Fibroblast of skin of abdomen (primary cell): ENCODE data around the gene HMGB4. TPM values are rescaled to one million over a fixed set of nuclear protein-coding genes. Genes with fewer than 3 reads are reported as not detected.
A peak's percentile ranks its signal among the peaks of the same experiment; 100 is the strongest.

Source experiments
- DNase-seq: peaks from one replicate; pipeline ENCODE4 v3.0.0-alpha.2; 2013
- polyA plus RNA-seq, 2 experiments: library from polyadenylated mRNA; unstranded; fragments of 120-200 nt; gene quantifications; one replicate each; pipeline ENCODE4 v1.2.1, GENCODE V29; 2013; ENCODE audit not compliant: insufficient read length in 2 of 2

Gene HMGB4, protein sequence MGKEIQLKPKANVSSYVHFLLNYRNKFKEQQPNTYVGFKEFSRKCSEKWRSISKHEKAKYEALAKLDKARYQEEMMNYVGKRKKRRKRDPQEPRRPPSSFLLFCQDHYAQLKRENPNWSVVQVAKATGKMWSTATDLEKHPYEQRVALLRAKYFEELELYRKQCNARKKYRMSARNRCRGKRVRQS
- polyA plus RNA-seq (2013, experiment 1 of 2; ENCODE audit: insufficient read length): not detected
- polyA plus RNA-seq (2013, experiment 2 of 2; ENCODE audit: insufficient read length): not detected

- no peak for DNase-seq
These were observed at the start of gene HMGB4 for GRCh38 chr1:33863779-33864178. HMGB4 (plus strand) TSS chr1:33864079; CDS start chr1:33864192, 113 bp downstream.

DNA sequence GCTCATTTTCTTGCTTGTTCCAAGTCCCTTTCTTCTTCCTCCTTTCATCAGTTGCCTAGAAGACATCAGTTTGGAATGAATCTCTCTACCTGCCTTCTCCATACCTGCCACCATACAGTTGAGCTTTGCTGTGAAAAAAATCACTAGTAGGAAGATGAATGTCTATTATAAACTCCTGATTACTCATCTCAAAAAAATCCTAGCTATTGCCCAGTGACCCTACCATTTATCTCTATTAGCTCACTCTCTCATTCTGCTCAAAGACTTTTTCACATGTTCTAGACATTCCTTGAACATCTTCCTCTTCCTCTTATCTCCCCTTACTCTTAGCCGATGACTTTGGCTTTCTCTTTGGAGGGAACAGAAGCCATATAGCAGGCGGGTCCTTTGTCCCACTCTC is 49.7 kb upstream of the HMGB4 start:
- DNase-seq: peak; percentile 29

- peak; percentile 46 for DNase-seq
These were observed 48.8 kb upstream of the HMGB4 start for GRCh38 chr1:33815061-33815460.

- DNase-seq: no peak
These were observed 45.8 kb upstream of the HMGB4 start for GRCh38 chr1:33818071-33818470.

GRCh38 chr1:33819290-33819912 is 44.5 kb upstream of the HMGB4 start:
- DNase-seq: no peak

DNA sequence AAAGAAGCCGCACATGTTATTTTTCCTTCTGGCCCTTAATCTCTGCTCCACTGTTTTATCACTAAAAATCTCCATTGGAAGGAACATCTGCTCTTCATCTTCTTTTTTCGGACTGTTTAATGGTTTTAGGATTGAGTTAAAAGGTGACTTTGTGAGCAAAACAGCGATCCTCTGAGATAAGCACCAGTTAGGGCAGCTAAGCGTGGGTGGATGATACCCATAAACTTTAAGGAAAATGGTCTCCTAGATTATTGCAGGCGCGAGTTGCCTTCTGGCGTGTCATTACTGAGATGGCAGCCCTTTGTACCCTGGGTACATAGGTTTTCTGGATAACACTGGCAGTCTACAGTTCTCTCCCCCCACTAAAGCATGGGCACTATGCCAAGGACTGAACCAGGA is 44.0 kb upstream of the HMGB4 start:
- DNase-seq: no peak

- no peak for DNase-seq
These were observed 43.1 kb upstream of the HMGB4 start for GRCh38 chr1:33820804-33821203.

DNA sequence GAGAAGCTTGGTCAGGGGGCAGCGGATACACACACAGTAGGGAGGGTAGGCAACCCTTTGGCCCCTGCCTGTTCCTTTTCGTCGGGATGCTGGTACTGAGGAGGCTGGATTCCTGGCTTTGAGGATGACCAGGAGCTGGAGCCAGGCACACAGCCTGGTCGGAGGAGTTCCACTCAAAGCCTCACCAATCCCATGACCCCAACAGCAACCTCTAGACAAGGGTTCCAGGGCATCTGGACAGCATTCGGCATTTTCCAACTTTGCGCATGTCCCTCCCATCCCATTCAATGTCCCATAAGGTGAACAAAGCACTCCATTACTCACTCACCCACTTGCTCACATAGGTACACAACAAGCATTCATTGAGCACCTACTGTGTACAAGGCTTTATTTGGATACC is 42.6 kb upstream of the HMGB4 start:
- no peak for DNase-seq

- no peak for DNase-seq
These were observed 41.5 kb upstream of the HMGB4 start for GRCh38 chr1:33822396-33822795.

DNA sequence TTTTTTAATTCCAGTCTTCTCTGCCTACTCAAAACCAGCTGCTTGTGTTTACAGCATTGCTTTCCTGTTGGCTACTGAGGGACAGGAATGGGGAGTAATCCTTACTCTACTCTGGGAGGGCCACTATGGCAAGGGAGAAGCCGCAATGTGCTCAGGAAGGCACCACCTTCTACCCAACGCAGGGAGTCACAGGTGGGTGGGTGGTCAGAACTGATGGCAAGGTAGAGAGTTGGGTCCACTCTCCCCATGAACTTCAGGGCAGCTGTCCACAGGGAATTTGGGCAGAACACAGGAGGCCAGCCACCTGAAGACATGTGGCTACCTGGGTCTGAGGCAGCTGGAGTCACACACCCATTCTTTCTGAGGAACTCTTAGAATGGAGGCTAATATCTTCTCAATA is 40.5 kb upstream of the HMGB4 start:
- DNase-seq: no peak

GRCh38 chr1:33823830-33824229 is 40.0 kb upstream of the HMGB4 start:
- DNase-seq: no peak

DNA sequence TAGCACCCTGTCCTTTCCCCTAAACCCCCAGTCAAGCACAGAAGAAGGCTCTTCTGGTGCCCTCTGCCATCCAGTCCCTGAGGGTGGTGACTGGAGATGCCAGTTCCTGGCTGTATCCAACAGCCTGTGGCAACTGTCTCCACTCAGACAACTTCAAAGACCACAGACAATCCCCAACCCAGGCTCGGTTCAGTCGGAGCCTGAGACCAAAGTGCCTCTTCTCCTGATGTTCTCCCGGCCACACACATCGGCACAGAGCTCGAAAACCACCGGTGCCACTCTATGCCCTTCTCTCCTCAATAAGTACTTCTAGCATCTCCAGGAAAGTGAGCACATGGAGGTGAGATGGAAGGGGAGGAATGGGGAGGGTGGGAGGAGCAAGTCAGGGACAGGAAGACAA is 39.6 kb upstream of the HMGB4 start:
- DNase-seq: no peak

- DNase-seq: no peak
These were observed 38.9 kb upstream of the HMGB4 start for GRCh38 chr1:33824971-33825370.

DNA sequence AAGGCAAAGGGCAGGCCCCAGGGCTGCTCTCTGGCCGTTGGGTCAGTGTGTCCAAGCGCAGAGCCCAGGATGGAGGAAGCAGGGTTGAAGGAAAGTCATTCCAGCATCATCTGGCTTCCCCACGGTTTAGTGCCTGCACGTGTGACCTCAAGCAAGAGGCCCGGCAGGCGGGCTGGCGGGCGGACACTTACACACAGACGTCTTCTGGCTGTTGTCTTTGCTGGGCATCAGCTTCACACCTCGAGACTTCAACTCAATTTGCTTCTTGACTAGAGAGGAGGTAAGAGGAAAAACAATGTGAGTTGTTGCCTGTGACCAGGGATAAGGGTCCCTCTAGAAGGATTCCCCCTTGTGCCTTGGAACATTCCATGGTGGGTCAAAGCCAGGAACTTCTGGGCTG is 38.4 kb upstream of the HMGB4 start:
- DNase-seq: no peak

GRCh38 chr1:33826311-33826710 is 37.6 kb upstream of the HMGB4 start:
- DNase-seq: no peak

- no peak for DNase-seq
These were observed 37.2 kb upstream of the HMGB4 start for GRCh38 chr1:33826711-33827110.

GRCh38 chr1:33828059-33828458 is 35.8 kb upstream of the HMGB4 start:
- DNase-seq: no peak

DNA sequence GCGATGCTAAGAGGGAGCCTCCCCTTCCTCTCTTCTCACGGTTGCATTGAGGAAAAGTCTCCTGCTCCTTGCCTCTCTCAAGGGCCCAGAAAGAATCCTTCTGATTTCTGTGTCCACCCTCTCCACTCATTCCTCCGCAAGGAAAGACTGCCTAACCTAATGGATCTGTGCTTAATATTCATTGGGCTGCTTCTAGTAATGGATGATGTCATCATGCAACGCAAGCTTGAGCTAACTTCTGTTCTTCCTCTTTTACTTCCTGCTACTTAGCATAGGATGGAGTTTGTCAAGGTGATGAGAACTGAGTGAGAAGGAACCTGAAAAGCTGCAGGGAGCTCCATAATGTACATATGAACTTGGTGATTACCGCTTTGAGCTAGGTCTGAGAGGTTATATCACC is 35.2 kb upstream of the HMGB4 start:
- DNase-seq: no peak

GRCh38 chr1:33836911-33837310 is 27.0 kb upstream of the HMGB4 start:
- DNase-seq: peak; percentile 7

DNA sequence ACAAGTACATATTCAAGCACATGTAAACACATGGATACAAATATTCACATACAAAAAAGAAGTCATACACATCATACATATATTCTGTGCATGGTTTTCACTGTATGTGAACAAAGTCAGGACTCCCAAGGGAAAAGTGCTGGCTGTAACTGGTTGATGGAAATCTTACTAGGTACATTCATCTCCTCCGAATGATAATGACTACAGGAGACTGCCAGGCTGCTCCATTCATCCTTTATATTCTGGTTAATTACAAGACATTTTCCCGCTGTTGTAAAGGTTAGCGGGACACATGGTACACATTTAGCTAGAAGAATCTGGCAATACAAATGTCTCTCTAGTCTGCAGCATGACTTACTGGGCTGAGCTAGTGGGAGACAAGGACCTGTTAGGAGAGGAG is 26.2 kb upstream of the HMGB4 start:
- no peak for DNase-seq

GRCh38 chr1:33841494-33841893 is 22.4 kb upstream of the HMGB4 start:
- DNase-seq: peak; percentile 14

DNA sequence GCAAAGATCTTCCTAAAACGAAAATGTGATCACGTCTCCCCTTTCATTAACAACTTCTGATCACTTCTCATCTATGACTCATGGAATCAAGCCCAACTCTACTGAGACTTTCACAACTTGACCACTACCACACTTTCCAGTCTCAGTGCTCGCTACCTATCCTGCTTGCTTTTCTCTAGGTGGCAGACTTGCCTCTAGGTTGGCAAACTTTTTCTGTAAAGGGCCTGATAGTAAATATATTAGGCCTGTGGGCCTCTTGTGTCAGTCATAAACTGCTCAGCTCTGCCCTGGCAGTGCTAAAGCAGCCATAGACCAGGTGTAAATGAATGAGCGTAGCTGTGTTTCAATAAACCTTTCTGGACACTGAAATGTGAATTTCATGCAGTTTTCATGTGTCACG is 21.5 kb upstream of the HMGB4 start:
- peak; percentile 5 for DNase-seq

DNA sequence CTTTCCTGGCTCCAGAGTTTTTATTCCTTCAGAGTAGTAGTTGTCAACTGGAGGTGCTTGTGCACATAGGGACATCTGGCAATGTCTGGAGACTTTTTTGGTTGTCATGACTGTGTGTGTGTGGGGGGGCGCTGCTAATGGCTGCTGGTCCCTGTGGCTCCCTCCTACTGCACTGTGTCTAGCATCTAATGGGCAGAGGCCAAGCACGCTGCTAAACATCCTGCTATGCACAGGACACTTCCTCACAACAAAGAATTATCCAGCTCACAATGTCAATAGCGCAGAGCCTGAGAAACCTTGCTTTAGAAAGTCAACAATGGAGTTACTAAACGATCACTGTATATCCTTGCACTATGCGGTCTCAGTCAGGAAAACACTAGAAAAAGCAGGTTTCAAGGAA is 19.7 kb upstream of the HMGB4 start:
- DNase-seq: no peak

DNA sequence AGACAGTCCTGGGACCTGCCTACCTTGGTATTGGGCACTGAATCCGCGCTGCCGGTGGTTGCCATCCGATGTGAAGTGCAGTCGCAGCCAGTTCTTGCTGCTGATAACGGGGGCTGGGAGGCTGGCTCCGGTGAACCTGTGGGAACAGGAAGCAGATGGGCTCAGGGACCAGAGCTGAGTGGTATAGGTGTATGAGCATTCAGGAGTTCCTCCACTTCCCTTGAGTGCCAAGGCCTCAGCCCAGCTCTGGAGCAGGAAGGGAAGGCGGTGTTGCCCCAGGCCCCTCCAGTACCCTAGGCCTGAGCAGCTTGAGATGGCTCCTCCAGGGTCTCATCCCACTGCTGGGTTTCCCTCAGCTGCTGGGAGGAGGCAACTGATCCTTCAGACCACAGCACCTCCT is 17.0 kb upstream of the HMGB4 start:
- DNase-seq: no peak
